GM21423 (cell line): ENCODE results near the gene RNASEH1.

Experiments
- ATAC-seq: cut with Tn5 transposase; IDR thresholded peaks from one replicate; pipeline ENCODE4 v1.9.1; 2021; ENCODE audit warnings: mild to moderate bottlenecking, moderate library complexity; ENCODE audit not compliant: unreplicated experiment

RNASEH1 gene

GRCh38 chr2:3558205-3559014 is at the start of gene RNASEH1:
TSS of gene RNASEH1 (minus strand) at chr2:3558333. CDS start at chr2:3558260, 73 bp downstream.
- ATAC-seq, result peak; percentile 96

GRCh38 chr2:3606370-3607201 is 48.5 kb upstream of the RNASEH1 start:
- ATAC-seq, result no peak

- ATAC-seq, result no peak
Observed at GRCh38 chr2:3606028-3606369, 47.9 kb upstream of the RNASEH1 start.

GRCh38 chr2:3604991-3605961 is 47.1 kb upstream of the RNASEH1 start:
- ATAC-seq, result no peak

GRCh38 chr2:3604207-3604877 is 46.2 kb upstream of the RNASEH1 start:
- no peak for ATAC-seq

- no peak for ATAC-seq
Observed at GRCh38 chr2:3603536-3604206, 45.5 kb upstream of the RNASEH1 start.

- no peak for ATAC-seq
Observed at GRCh38 chr2:3602553-3603339, 44.6 kb upstream of the RNASEH1 start.

- no peak for ATAC-seq
Observed at GRCh38 chr2:3601561-3602271, 43.6 kb upstream of the RNASEH1 start.

- no peak for ATAC-seq
Observed at GRCh38 chr2:3600256-3600855, 42.2 kb upstream of the RNASEH1 start.

- no peak for ATAC-seq
Observed at GRCh38 chr2:3598912-3599854, 41.0 kb upstream of the RNASEH1 start.

- no peak for ATAC-seq
Observed at GRCh38 chr2:3598197-3598910, 40.2 kb upstream of the RNASEH1 start.

- no peak for ATAC-seq
Observed at GRCh38 chr2:3597567-3597966, 39.4 kb upstream of the RNASEH1 start.

- ATAC-seq, result no peak
Observed at GRCh38 chr2:3596901-3597417, 38.8 kb upstream of the RNASEH1 start.

- peak; percentile 92 for ATAC-seq
Observed at GRCh38 chr2:3595985-3596384, 37.9 kb upstream of the RNASEH1 start.

- ATAC-seq, result no peak
Observed at GRCh38 chr2:3595404-3595803, 37.3 kb upstream of the RNASEH1 start.
